ENCODE results near the gene STK10. TPM values are rescaled to one million over a fixed set of nuclear protein-coding genes. Genes with fewer than 3 reads are reported as not detected.
"Not testable (repeated sequence)": the region's sequence is repeated elsewhere in the genome, so short reads cannot be mapped to it uniquely, and the experiment has no call there.

Gene STK10
- total RNA-seq, 2 donors from 2014 or later = 25.6 to 39.2 TPM

DNA sequence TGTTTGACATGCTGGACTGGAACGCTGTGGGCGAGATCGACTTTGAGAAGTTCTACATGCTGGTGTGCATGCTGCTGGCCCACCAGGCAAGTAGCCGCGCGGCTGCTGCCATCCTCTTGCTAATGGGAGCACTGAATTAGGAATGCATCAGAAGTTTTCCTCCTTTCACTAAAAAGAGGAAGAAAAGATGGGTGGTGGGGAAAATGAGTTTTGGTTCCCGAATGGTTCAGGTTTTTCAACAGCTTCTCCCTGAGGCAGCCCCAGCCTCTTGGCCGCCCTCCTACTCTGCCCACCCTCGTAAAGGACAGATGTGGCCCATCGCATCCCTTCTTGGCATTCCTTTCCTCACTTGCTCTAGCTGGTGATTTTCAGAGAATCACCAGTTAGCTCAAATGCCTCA, 11.4 kb upstream of the STK10 start:
- TF ChIP-seq, protein P1, sequence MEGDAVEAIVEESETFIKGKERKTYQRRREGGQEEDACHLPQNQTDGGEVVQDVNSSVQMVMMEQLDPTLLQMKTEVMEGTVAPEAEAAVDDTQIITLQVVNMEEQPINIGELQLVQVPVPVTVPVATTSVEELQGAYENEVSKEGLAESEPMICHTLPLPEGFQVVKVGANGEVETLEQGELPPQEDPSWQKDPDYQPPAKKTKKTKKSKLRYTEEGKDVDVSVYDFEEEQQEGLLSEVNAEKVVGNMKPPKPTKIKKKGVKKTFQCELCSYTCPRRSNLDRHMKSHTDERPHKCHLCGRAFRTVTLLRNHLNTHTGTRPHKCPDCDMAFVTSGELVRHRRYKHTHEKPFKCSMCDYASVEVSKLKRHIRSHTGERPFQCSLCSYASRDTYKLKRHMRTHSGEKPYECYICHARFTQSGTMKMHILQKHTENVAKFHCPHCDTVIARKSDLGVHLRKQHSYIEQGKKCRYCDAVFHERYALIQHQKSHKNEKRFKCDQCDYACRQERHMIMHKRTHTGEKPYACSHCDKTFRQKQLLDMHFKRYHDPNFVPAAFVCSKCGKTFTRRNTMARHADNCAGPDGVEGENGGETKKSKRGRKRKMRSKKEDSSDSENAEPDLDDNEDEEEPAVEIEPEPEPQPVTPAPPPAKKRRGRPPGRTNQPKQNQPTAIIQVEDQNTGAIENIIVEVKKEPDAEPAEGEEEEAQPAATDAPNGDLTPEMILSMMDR (IDR thresholded peaks at IDR 0.05) = no peak
- no peaks in the 10 kb centered on the region for H3K36me3 ChIP-seq
- no peak overlapping the region for H3K4me3 ChIP-seq
- no peak for DNase-seq (ENCODE audit: low spot score)
- H3K27ac ChIP-seq = no peak overlapping the region
- H3K4me1 ChIP-seq (ENCODE audit: control insufficient read depth in 1 of 2, low read depth in 2 of 2) = no peaks in the 10 kb centered on the region
- ATAC-seq (ENCODE audit: insufficient number of reproducible peaks, low FRiP score, low read depth) = no peak
- H3K27me3 ChIP-seq (replicated peaks; ENCODE audit: insufficient read depth) = no peaks in the 10 kb centered on the region
- H3K9me3 ChIP-seq = no peaks in the 10 kb centered on the region

DNA sequence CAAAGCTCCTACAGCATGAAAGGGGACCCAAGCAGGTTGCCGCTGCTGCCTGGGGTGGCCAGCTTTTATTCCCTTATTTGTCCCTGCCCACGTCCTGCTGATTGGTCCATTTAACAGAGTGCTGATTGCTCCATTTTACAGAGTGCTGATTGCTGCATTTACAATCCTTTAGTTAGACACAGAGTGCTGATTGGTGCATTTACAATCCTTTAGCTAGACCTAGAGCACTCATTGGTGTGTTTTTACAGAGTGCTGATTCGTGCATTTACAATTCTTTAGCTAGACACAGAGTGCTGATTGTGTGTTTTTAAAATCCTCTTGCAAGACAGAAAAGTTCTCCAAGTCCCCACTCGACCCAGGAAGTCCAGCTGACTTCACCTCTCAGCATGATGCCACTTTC, 9.8 kb upstream of the STK10 start:
- H3K27ac ChIP-seq; DNase-seq (ENCODE audit: low spot score); H3K27me3 ChIP-seq (replicated peaks; ENCODE audit: insufficient read depth); H3K4me1 ChIP-seq (ENCODE audit: control insufficient read depth in 1 of 2, low read depth in 2 of 2); ATAC-seq (ENCODE audit: insufficient number of reproducible peaks, low FRiP score, low read depth); H3K4me3 ChIP-seq; H3K9me3 ChIP-seq; H3K36me3 ChIP-seq: not testable (repeated sequence)

DNA sequence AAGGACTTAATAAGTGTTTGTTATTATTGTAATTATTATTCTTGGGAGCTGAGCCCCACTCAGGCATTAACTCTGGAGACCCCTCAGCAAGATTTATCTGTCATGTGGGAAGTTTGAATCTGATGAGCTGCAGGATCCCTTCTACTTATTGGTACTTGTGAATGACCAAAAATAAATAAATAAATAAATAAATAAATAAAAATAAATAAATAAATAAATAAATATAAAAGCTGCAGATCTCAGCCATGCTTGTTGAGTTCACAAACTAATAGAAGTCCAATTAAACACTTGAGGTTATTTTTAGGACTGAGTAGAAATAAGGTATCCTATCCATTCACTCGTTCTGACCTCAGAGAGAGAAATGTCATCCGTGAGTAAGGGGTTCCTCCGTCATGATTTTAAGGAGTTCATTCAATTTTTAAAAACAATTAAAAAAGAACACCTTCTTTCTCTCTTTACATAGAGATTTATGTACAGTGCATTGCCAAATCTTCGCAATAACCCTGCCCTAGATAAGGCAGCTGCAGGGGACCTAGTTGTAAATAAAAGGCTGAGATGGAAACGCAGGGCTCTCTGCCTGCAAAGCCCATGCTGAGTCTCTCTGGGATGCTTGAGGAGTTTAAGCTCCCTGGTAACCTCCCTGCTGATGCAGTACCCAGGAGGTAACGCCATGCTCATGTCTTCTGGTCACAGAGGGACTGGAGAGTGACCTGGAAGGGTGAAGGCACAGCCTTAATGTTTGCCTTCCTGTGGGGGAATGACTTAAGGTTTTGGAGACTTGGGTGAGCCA, 7.2 kb upstream of the STK10 start:
- Histone ChIP-seq H3K4me3 (no peak overlapping the region), H3K36me3 (no peaks in the 10 kb centered on the region), H3K27ac (no peak overlapping the region), H3K4me1 (ENCODE audit: control insufficient read depth in 1 of 2, low read depth in 2 of 2) (no peaks in the 10 kb centered on the region), H3K27me3 (replicated peaks; ENCODE audit: insufficient read depth) (no peaks in the 10 kb centered on the region), H3K9me3 (no peaks in the 10 kb centered on the region)
- no peak for ATAC-seq (ENCODE audit: insufficient number of reproducible peaks, low FRiP score, low read depth)
- no peak for DNase-seq (ENCODE audit: low spot score)
- TF ChIP-seq, protein P1 (IDR thresholded peaks at IDR 0.05) = no peak

DNA sequence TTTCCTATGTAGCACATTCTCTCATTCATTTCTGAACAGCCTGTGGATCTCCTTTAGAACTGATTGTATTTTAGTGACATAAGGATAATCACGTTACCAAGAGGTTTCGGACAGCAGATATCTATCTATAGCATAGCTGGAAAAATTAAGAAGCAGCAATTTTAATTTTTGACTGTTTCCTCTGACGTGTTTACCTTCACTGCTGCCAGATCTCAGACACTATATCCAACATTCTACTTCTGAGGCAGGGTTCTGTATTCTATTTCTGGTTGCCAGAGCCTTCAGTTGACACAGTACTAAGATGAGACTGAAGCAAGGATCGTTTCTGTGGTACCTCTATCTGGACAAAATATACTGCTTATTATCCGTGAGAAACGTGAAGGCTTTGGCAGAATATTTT, 5.8 kb upstream of the STK10 start, which contains the start of gene EFCAB9:
Gene EFCAB9 (plus strand): TSS at position 301 of the 400 bp plus-strand sequence. CDS start 1 bp downstream, at position 302.
- no peaks in the 10 kb centered on the region for H3K9me3 ChIP-seq
- H3K27ac ChIP-seq = no peak within 1 kb of the TSS
- no peak for DNase-seq (ENCODE audit: low spot score)
- H3K4me3 ChIP-seq = no peak within 1 kb of the TSS
- TF ChIP-seq, protein P1 (IDR thresholded peaks at IDR 0.05) = no peak
- H3K4me1 ChIP-seq (ENCODE audit: control insufficient read depth in 1 of 2, low read depth in 2 of 2) = no peaks in the 10 kb centered on the region
- ATAC-seq (ENCODE audit: insufficient number of reproducible peaks, low FRiP score, low read depth) = no peak
- no peaks in the 10 kb centered on the region for H3K27me3 ChIP-seq (replicated peaks; ENCODE audit: insufficient read depth)
- no peaks in the 10 kb centered on the region for H3K36me3 ChIP-seq

DNA sequence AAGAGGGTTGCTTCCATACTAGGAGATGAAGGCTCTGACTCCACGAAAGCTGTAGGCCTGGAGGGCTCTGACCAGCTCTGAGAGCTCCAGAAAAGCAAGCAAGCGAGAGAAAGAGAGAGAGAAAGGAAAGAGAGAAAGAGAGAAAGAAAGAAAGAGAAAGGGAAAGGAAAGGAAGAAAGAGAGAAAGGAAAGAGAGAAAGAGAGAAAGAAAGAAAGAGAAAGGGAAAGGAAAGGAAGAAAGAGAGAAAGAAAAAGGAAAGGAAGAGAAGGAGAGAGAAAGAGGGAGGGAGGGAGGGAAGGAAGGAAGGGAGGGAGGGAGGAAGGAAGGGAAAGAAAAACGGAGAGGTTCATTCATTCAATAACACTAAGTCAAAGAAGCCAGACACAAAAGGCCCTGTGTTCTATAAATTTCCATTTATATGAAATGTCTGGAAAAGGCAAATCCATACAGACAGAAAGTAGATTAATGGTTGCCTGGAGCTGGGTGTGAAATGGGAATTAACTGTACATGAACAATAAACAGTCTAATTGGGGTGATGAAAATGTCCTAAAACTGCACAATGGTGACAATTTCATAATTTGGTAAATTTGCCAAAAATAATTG, 1.8 kb upstream of the STK10 start:
- peaks cover 0 to 13% of the 10 kb centered on the region in 2 donors for H3K4me1 ChIP-seq (ENCODE audit: control insufficient read depth in 1 of 2, low read depth in 2 of 2)
- no peak overlapping the region for H3K4me3 ChIP-seq
- no peak overlapping the region for H3K27ac ChIP-seq
- ATAC-seq (ENCODE audit: insufficient number of reproducible peaks, low FRiP score, low read depth) = no peak
- DNase-seq (ENCODE audit: low spot score) = no peak
- TF ChIP-seq, protein P1 (IDR thresholded peaks at IDR 0.05) = no peak
- H3K9me3 ChIP-seq = no peaks in the 10 kb centered on the region
- H3K27me3 ChIP-seq (replicated peaks; ENCODE audit: insufficient read depth) = no peaks in the 10 kb centered on the region
- H3K36me3 ChIP-seq = no peaks in the 10 kb centered on the region

Data from thoracic aorta (tissue), 2 donors.